Measurements from ENCODE around the gene PROCA1. TPM values are rescaled to one million over a fixed set of nuclear protein-coding genes. Genes with fewer than 3 reads are reported as not detected.

Gene PROCA1
- total and polyA plus RNA-seq, 2 experiments from 2014 or later, result 1.1 to 3.9 TPM

GRCh38 chr17:28669918-28670317 is 41.8 kb downstream of the PROCA1 start:
- DNase-seq (ENCODE audit: low spot score), result no peak
- TF ChIP-seq EZH2 (IDR thresholded peaks at IDR 0.05; ENCODE audit: borderline replicate concordance), result no peak
- TF ChIP-seq CTCF (IDR thresholded peaks at IDR 0.05; ENCODE audit: poor library complexity), result no peak
- no peak for TF ChIP-seq EZH2phosphoT487 (IDR thresholded peaks at IDR 0.05; ENCODE audit: low read depth, severe bottlenecking, unreplicated experiment)
- no peaks in the 10 kb centered on the region for H3K36me3 ChIP-seq (replicated peaks; ENCODE audit: insufficient read depth, low read depth)
- no peaks in the 10 kb centered on the region for H3K9me2 ChIP-seq (replicated peaks; ENCODE audit: insufficient read depth)
- H3K27ac ChIP-seq, result no peak overlapping the region
- no peaks in the 10 kb centered on the region for H3K27me3 ChIP-seq
- no peaks in the 10 kb centered on the region for H3K9me3 ChIP-seq (ENCODE audit: low read depth)
- peaks cover 81% of the 10 kb centered on the region for H3K79me2 ChIP-seq
- no peak overlapping the region for H2AFZ ChIP-seq
- 90% methylated on average over 1 of the region's 1 CpG for WGBS (ENCODE audit: low lambda C conversion rate, missing lambda C conversion rate)
- no peak overlapping the region for H3K4me3 ChIP-seq
- H3K4me2 ChIP-seq, result no peak overlapping the region
- no peaks in the 10 kb centered on the region for H3K4me1 ChIP-seq (ENCODE audit: insufficient read depth)
- peaks cover 53% of the 10 kb centered on the region for H4K20me1 ChIP-seq (ENCODE audit: insufficient read depth, poor library complexity, severe bottlenecking)

- no peak for DNase-seq (ENCODE audit: low spot score)
- no peaks in the 10 kb centered on the region for H3K9me3 ChIP-seq (ENCODE audit: low read depth)
- TF ChIP-seq EZH2phosphoT487 (IDR thresholded peaks at IDR 0.05; ENCODE audit: low read depth, severe bottlenecking, unreplicated experiment) (no peak), CTCF (IDR thresholded peaks at IDR 0.05; ENCODE audit: poor library complexity) (no peak), EZH2 (IDR thresholded peaks at IDR 0.05; ENCODE audit: borderline replicate concordance) (no peak)
- no peaks in the 10 kb centered on the region for H3K9me2 ChIP-seq (replicated peaks; ENCODE audit: insufficient read depth)
- H3K27me3 ChIP-seq, result no peaks in the 10 kb centered on the region
- H2AFZ ChIP-seq, result no peak overlapping the region
- no peak overlapping the region for H3K4me2 ChIP-seq
- H3K27ac ChIP-seq, result no peak overlapping the region
- H3K36me3 ChIP-seq (replicated peaks; ENCODE audit: insufficient read depth, low read depth), result no peaks in the 10 kb centered on the region
- H3K4me1 ChIP-seq (ENCODE audit: insufficient read depth), result peaks cover 7% of the 10 kb centered on the region
- no peak overlapping the region for H3K4me3 ChIP-seq
- H4K20me1 ChIP-seq (ENCODE audit: insufficient read depth, poor library complexity, severe bottlenecking), result peaks cover 70% of the 10 kb centered on the region
- WGBS (ENCODE audit: low lambda C conversion rate, missing lambda C conversion rate), result 100% methylated on average over 1 of the region's 1 CpG
- H3K79me2 ChIP-seq, result peaks cover 99% of the 10 kb centered on the region
Observed at GRCh38 chr17:28667870-28668269, 43.8 kb downstream of the PROCA1 start.

GRCh38 chr17:28665994-28666393 is 45.7 kb downstream of the PROCA1 start:
- Histone ChIP-seq H3K9me2 (replicated peaks; ENCODE audit: insufficient read depth) (no peaks in the 10 kb centered on the region), H3K4me2 (no peak overlapping the region), H3K9me3 (ENCODE audit: low read depth) (no peaks in the 10 kb centered on the region), H2AFZ (no peak overlapping the region), H3K79me2 (peaks cover 93% of the 10 kb centered on the region), H3K27me3 (no peaks in the 10 kb centered on the region), H4K20me1 (ENCODE audit: insufficient read depth, poor library complexity, severe bottlenecking) (peaks cover 63% of the 10 kb centered on the region), H3K27ac (no peak overlapping the region), H3K4me3 (no peak overlapping the region), H3K4me1 (ENCODE audit: insufficient read depth) (peaks cover 7% of the 10 kb centered on the region), H3K36me3 (replicated peaks; ENCODE audit: insufficient read depth, low read depth) (no peaks in the 10 kb centered on the region)
- DNase-seq (ENCODE audit: low spot score), result no peak
- no peak for TF ChIP-seq EZH2 (IDR thresholded peaks at IDR 0.05; ENCODE audit: borderline replicate concordance)
- TF ChIP-seq CTCF (IDR thresholded peaks at IDR 0.05; ENCODE audit: poor library complexity), result no peak
- TF ChIP-seq EZH2phosphoT487 (IDR thresholded peaks at IDR 0.05; ENCODE audit: low read depth, severe bottlenecking, unreplicated experiment), result no peak
- WGBS (ENCODE audit: low lambda C conversion rate, missing lambda C conversion rate), result 98% methylated on average over 2 of the region's 2 CpGs

- DNase-seq (ENCODE audit: low spot score), result no peak
- Histone ChIP-seq H4K20me1 (ENCODE audit: insufficient read depth, poor library complexity, severe bottlenecking) (peaks cover 52% of the 10 kb centered on the region), H3K9me2 (replicated peaks; ENCODE audit: insufficient read depth) (no peaks in the 10 kb centered on the region), H3K4me2 (peak overlapping the region; percentile 87), H3K79me2 (peaks cover 94% of the 10 kb centered on the region), H3K27ac (peak overlapping the region; percentile 95), H3K36me3 (replicated peaks; ENCODE audit: insufficient read depth, low read depth) (no peaks in the 10 kb centered on the region), H3K4me1 (ENCODE audit: insufficient read depth) (peaks cover 16% of the 10 kb centered on the region), H3K27me3 (no peaks in the 10 kb centered on the region), H2AFZ (no peak overlapping the region), H3K4me3 (no peak overlapping the region), H3K9me3 (ENCODE audit: low read depth) (no peaks in the 10 kb centered on the region)
- no peak for TF ChIP-seq EZH2phosphoT487 (IDR thresholded peaks at IDR 0.05; ENCODE audit: low read depth, severe bottlenecking, unreplicated experiment)
- no peak for TF ChIP-seq CTCF (IDR thresholded peaks at IDR 0.05; ENCODE audit: poor library complexity)
- TF ChIP-seq EZH2 (IDR thresholded peaks at IDR 0.05; ENCODE audit: borderline replicate concordance), result no peak
Observed at GRCh38 chr17:28663723-28664122, 48.0 kb downstream of the PROCA1 start.

Measured in hepatocyte (in vitro differentiated cells).